Astrocyte (in vitro differentiated cells and primary cell): ENCODE data around the gene PTPRD.

Experiments
- CTCF ChIP-seq: IDR thresholded peaks from 2 replicates; pipeline ENCODE4 v1.5.1; 2011; ENCODE audit warnings: low read depth, mild to moderate bottlenecking, inconsistent platforms, low read length, moderate library complexity; ENCODE audit not compliant: insufficient read depth
- EZH2 ChIP-seq: IDR thresholded peaks from 2 replicates; pipeline ENCODE4 v1.6.1; 2012; ENCODE audit warnings: mild to moderate bottlenecking, low read length, inconsistent platforms; ENCODE audit not compliant: insufficient read depth

GRCh38 chr9:8304720-8305119 lies 2308.1 kb downstream of the PTPRD start:
- TF ChIP-seq CTCF (no peak), EZH2 (no peak)
